Skeletal muscle satellite cell (primary cell): ENCODE results near the gene SNCB.

Experiments
- H3K27me3 ChIP-seq: 2 replicates; pipeline ENCODE4 v1.7.0; 2013; ENCODE audit warnings: low read length; ENCODE audit not compliant: control insufficient read depth, insufficient read depth
- H3K36me3 ChIP-seq: 2 replicates; pipeline ENCODE4 v1.7.0; 2013; ENCODE audit warnings: mild to moderate bottlenecking, control low read depth, low read length; ENCODE audit not compliant: insufficient read depth
- H3K4me1 ChIP-seq: 2 replicates; pipeline ENCODE4 v1.7.0; 2013; ENCODE audit warnings: low read length; ENCODE audit not compliant: control insufficient read depth, insufficient read depth
- H3K4me2 ChIP-seq: 2 replicates; pipeline ENCODE4 v1.7.0; 2013; ENCODE audit warnings: mild to moderate bottlenecking, low read length
- H3K4me3 ChIP-seq: 2 replicates; pipeline ENCODE4 v1.7.0; 2013; ENCODE audit warnings: low read length
- H3K9ac ChIP-seq: 2 replicates; pipeline ENCODE4 v1.7.0; 2013; ENCODE audit warnings: mild to moderate bottlenecking, low read depth, low read length, moderate library complexity
- H3K9me3 ChIP-seq: replicated peaks from 2 replicates; pipeline ENCODE4 v1.7.0; 2013; ENCODE audit warnings: mild to moderate bottlenecking, control low read depth, low read length

Gene SNCB

DNA sequence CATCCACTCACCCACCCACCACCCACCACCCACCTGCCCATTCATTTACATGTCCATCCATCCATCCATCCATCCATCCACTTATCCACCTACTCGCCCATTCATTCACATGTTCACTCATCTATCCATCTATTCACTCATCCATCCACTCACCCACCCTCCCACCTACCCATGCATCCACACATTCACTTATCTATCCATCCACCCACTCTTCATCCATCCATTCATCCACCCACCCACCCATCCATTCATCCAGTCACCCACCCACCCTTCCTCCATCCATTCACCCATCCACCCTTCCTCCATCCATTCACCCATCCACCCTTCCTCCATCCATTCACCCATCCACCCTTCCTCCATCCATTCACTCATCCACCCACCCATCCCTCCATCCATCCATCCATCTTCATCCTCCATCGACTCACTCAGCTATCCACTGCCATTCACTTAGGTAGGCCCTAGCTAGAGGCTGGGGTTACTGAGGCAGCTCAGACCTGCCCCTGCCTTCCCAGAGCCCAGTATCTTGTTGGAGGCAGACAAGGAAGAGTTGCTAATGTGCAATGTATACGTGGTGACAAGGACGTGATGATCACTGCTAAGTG lies 29.6 kb upstream of the SNCB start:
- no peak overlapping the region for H3K4me2 ChIP-seq

DNA sequence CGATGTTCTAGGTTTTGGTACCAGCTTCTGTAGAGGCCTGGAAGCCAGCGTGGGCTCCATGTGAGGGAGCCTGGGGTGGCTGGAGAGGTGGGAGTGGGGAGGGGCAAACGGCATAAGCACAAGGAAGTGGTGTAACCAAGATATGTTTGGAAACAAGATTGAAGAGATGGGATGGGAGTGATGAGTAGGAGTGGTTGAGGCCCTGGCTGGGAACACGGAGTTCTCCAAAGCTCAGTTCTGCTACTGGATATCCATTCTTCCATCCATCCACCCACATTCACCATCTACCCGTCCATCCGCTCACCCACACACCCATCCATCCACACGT lies 29.1 kb upstream of the SNCB start:
- no peak overlapping the region for H3K4me3 ChIP-seq

More for the DNA sequence above, 29.6 kb upstream of the SNCB start:
- peaks cover 16% of the 10 kb centered on the region for H3K27me3 ChIP-seq
- no peak overlapping the region for H3K9ac ChIP-seq
- H3K4me3 ChIP-seq = no peak overlapping the region
- peaks cover 8% of the 10 kb centered on the region for H3K36me3 ChIP-seq
- no peaks in the 10 kb centered on the region for H3K9me3 ChIP-seq
- no peaks in the 10 kb centered on the region for H3K4me1 ChIP-seq

DNA sequence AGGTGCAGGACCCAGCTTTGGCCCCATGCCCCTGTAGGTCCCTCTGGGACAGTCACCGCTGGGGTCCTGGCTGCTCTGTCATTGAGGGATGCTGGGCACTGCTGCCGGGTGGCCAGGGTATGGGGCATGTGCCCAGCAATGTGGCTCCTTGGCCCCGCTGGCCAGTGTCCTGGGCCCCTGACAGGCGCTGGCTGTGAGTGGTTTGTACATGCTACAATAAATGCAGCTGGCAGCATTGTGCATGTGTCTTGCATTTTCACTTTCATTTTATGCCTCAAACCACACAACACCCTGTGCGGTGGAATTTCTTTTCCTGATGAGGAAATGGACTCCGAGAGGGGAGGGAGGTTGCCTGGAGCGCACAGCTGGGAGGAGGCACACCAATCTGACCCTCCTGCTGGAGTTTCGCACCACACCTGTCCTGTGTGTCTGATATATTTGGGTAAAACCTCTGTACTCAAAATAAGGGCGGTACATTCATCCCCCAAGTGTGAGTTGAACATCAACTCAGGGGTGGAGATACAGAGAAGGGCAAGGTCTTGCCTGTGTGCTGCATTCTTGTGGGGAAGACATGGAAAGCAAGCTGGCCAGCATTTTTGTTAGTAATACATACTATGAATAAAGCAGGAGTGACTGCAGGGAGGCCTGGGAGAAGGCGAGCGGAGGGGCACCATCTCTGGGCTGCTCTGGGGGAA lies 28.6 kb upstream of the SNCB start:
- no peak overlapping the region for H3K4me3 ChIP-seq
- no peaks in the 10 kb centered on the region for H3K4me1 ChIP-seq
- peaks cover 11% of the 10 kb centered on the region for H3K36me3 ChIP-seq
- H3K9me3 ChIP-seq = no peaks in the 10 kb centered on the region
- H3K9ac ChIP-seq = no peak overlapping the region
- H3K27me3 ChIP-seq = peaks cover 8% of the 10 kb centered on the region
- H3K4me2 ChIP-seq = no peak overlapping the region

More for the DNA sequence above, 29.1 kb upstream of the SNCB start:
- Histone ChIP-seq H3K9me3 (no peaks in the 10 kb centered on the region), H3K4me1 (no peaks in the 10 kb centered on the region), H3K36me3 (peaks cover 8% of the 10 kb centered on the region), H3K9ac (no peak overlapping the region), H3K27me3 (peaks cover 13% of the 10 kb centered on the region), H3K4me2 (no peak overlapping the region)

DNA sequence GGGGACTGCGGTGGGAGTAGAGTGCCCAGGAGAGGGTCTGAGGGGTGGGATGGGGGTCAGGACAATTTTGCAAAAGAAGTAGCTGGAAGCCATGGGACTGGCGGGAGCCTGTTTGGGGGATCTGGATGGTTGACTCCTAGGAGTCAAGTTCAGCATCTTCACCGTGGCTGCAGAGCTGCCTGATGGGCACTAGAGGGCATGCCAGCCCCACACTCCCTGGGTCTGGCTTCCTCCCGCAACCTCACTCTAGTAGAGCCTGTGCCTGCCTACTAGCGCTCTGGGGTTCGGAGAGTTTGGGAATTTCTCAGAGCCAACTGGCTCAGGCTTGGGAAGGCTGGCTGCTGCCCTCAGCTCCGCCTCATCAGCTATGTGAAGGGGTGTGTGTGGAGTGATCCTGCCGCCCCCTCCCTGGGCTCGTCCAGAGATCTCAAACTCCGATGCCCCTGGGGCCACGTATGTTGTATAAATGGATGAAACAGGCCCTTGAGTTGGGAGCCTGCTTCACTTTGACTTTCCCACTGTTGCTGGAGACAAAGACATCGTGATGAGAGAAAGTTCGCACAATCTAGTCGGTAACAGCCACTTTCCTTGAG lies 27.8 kb upstream of the SNCB start:
- Histone ChIP-seq H3K4me2 (no peak overlapping the region), H3K4me3 (no peak overlapping the region), H3K9ac (no peak overlapping the region), H3K4me1 (peaks cover 9% of the 10 kb centered on the region), H3K9me3 (no peaks in the 10 kb centered on the region), H3K27me3 (peaks cover 2% of the 10 kb centered on the region), H3K36me3 (peaks cover 16% of the 10 kb centered on the region)

DNA sequence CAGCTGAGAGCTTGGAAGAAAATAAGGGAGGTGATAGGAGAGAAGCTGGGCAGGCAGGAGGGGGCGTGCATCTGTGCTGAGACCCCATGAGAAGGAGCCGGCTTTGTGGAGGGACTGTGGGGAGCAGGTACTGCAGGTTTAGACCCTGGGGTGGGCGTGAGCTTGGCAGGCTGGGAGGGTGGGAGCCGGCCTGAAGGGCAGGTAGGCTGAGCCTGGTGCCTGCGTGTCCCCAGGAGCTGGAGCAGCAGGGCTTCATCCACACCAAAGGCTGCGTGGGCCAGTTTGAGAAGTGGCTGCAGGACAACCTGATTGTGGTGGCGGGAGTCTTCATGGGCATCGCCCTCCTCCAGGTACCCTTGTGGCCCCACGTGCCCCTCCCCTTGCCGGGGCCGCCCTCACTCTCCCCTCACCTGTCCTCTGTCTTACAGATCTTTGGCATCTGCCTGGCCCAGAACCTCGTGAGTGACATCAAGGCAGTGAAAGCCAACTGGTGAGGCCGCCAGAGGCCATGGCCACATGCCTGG lies 26.2 kb upstream of the SNCB start:
- peaks cover 16% of the 10 kb centered on the region for H3K36me3 ChIP-seq
- no peak overlapping the region for H3K4me3 ChIP-seq
- H3K4me1 ChIP-seq = peaks cover 15% of the 10 kb centered on the region

DNA sequence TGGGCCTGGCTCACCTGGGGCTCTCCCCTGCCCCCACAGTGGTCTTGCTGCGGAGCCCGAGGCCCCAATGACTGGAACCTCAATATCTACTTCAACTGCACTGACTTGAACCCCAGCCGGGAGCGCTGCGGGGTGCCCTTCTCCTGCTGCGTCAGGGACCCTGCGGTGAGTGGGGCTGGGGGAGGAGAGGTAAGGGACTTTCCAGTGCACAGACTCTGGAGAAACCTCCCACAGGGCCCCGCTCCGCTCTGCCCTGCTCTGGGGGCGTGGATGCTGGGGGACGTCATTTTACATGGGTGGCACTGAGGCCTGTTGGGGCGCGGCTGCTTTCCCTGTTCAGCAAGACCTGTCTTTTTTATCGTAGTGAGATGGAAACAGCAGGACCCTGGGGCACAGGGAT lies 24.5 kb upstream of the SNCB start:
- no peaks in the 10 kb centered on the region for H3K27me3 ChIP-seq
- H3K9ac ChIP-seq = no peak overlapping the region
- H3K4me1 ChIP-seq = peaks cover 17% of the 10 kb centered on the region
- H3K9me3 ChIP-seq = no peaks in the 10 kb centered on the region
- H3K36me3 ChIP-seq = peaks cover 16% of the 10 kb centered on the region
- H3K4me3 ChIP-seq = no peak overlapping the region
- H3K4me2 ChIP-seq = no peak overlapping the region

More for the DNA sequence above, 26.2 kb upstream of the SNCB start:
- Histone ChIP-seq H3K9me3 (no peaks in the 10 kb centered on the region), H3K4me2 (no peak overlapping the region), H3K9ac (no peak overlapping the region), H3K27me3 (no peaks in the 10 kb centered on the region)

DNA sequence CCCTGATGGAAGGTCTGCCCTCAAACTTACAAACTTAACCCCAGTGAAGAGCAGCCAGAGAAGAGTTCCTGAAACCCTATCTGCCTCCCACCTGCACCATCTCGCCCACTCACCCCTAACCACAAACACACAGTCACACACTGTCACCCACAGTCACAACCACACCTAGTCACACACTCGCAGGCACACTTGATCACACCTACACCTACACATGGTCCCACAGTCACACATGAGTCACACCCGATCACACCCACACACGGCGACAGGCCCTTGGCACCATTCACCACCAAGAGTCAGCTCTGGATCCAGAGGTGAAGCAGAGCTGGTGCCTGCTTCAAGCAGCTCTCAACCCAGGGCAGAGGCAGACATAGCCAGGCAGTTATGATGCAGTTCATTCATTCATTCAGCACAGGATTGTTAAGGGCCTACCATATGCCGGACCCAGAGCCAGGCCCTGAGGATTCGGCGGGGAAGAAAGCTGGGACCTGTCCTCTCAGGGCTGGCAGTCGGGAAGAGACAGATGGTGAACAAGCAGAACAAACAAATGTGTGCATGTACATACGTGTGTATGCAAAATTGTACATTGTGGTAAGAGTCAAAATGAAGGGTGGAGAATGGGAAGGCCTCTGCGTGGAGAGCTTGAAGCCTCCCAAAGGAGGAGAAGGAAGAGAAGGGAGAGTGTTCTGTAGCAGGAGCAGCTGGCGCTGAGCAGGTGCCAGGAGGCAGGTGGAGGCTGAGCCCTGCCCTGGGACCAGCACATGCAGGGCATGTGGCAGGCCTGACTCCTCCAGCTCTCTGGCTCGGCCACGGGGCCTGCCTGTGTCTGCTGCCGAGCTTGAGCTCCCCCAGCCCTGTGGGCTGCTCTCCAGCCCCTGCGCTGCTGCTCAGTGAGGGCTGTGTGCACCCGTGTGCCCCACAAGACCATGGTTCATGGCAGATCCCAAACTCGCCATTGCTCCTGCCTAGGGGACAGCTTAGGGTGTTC lies 23.4 kb upstream of the SNCB start:
- Histone ChIP-seq H3K9ac (no peak overlapping the region), H3K4me2 (no peak overlapping the region), H3K4me1 (peaks cover 20% of the 10 kb centered on the region), H3K4me3 (no peak overlapping the region), H3K27me3 (no peaks in the 10 kb centered on the region), H3K9me3 (no peaks in the 10 kb centered on the region), H3K36me3 (peaks cover 16% of the 10 kb centered on the region)

DNA sequence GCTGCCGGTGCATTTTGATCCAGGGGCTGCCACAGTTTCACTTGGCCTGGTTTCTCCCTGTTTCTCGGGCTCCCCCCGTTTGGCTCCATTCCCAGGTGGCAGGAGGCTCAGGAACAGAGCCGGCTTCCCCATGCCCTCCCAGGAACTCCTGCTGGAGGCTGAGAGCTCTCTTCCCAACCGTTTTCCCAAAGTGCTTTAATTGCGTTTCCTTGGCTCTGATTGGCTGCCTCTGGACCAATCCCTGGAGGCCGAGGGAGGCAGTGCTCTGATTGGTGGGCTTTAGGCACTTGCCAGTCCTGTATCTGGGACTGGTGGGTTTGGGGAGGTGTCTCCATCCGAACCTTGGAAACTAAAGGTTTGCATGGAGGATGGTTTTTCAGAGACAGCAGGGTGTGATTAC lies 21.8 kb upstream of the SNCB start:
- Histone ChIP-seq H3K27me3 (no peaks in the 10 kb centered on the region), H3K4me2 (no peak overlapping the region), H3K9ac (no peak overlapping the region), H3K4me3 (no peak overlapping the region), H3K36me3 (peaks cover 9% of the 10 kb centered on the region), H3K4me1 (peaks cover 28% of the 10 kb centered on the region), H3K9me3 (no peaks in the 10 kb centered on the region)

DNA sequence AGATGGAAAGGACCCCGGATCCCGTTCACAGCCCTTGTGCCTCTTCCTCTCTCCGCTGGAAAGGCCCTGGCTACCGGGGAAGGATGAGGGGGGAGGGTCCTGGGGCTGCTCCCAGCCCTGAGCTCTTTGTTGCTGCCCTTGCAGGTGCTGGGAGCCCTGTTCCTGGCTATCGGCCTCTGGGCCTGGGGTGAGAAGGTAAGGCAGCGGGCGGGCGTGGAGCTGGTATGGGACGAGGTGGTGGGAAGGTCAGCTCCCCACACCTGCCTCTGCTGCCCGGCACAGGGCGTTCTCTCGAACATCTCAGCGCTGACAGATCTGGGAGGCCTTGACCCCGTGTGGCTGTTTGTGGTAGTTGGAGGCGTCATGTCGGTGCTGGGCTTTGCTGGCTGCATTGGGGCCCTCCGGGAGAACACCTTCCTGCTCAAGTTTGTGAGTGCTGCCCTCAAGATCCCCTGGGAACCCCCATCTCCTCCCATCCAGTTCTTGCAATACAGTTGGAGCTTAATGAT lies 21.2 kb upstream of the SNCB start:
- Histone ChIP-seq H3K4me3 (no peak overlapping the region), H3K9me3 (no peaks in the 10 kb centered on the region), H3K36me3 (peaks cover 7% of the 10 kb centered on the region), H3K4me2 (no peak overlapping the region), H3K4me1 (peaks cover 32% of the 10 kb centered on the region), H3K9ac (no peak overlapping the region), H3K27me3 (no peaks in the 10 kb centered on the region)

DNA sequence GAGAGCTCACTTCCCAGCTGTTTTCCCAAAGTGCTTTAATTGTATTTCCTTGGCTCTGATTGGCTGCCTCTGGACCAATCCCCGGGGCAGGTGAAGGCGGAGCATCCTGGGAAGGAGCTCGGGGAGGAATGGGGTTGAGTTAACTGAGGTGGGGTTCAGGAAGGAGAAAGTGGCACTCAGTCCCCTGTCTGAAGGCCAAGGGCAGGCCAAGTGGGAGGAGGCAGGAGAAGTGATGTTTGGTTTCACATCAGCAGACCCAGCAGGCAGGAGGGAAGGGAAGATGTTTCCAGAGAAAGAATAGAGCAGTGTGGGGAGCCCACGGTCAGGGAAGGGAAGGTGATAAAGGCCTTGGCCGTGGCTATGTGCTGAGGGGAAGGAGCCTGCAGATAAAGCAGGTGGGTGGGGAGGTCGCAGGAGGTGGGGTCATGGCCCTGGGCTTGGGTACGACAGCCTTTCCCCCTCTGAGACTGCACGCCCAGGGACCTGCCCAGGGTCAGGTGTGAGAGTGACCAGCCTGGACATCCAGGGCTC lies 20.1 kb upstream of the SNCB start:
- Histone ChIP-seq H3K36me3 (peaks cover 7% of the 10 kb centered on the region), H3K4me3 (no peak overlapping the region), H3K27me3 (no peaks in the 10 kb centered on the region), H3K4me1 (peaks cover 34% of the 10 kb centered on the region), H3K4me2 (no peak overlapping the region), H3K9ac (no peak overlapping the region), H3K9me3 (no peaks in the 10 kb centered on the region)
